GM12873 (cell line): ENCODE results near the gene ZHX3.

Experiments used
- CTCF ChIP-seq: IDR thresholded peaks from 2 replicates; pipeline ENCODE4 v1.5.1; 2012; ENCODE audit warnings: low read depth, mild to moderate bottlenecking, moderate library complexity, low read length, control low read depth; ENCODE audit not compliant: insufficient read depth; ENCODE audit errors: missing control alignments

Gene ZHX3

DNA sequence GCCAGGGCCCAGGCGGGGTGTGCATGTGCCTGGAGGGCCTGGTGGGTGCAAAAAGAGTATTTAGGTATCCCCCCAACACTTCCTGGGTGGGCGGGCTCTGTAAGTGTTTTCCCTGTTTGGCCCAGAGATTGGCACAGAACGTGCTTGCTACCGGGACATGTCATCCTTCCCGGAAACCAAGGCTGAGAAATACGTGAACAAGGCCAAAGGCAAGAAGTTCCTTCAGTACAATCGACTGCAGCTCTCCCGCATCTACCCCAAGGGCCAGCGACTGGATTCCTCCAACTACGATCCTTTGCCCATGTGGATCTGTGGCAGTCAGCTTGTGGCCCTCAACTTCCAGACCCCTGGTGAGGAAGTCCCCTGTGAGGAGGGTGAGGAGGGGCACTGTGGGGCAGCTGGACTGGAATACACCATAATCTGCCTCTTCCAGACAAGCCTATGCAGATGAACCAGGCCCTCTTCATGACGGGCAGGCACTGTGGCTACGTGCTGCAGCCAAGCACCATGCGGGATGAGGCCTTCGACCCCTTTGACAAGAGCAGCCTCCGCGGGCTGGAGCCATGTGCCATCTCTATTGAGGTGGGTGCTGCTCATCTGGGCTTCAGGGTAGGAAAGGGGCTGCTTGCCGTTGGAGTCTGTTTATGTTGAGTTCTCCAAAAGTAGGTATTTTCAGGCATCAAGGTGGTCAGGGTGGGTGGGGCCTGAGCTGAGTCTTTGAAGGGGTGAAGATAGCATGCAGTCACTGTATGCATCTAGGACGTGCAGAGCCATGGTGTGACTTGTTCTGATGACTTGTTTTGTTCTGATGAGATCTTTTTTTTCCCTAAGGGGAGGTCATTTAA, 145.0 kb downstream of the ZHX3 start:
- TF ChIP-seq CTCF = no peak

DNA sequence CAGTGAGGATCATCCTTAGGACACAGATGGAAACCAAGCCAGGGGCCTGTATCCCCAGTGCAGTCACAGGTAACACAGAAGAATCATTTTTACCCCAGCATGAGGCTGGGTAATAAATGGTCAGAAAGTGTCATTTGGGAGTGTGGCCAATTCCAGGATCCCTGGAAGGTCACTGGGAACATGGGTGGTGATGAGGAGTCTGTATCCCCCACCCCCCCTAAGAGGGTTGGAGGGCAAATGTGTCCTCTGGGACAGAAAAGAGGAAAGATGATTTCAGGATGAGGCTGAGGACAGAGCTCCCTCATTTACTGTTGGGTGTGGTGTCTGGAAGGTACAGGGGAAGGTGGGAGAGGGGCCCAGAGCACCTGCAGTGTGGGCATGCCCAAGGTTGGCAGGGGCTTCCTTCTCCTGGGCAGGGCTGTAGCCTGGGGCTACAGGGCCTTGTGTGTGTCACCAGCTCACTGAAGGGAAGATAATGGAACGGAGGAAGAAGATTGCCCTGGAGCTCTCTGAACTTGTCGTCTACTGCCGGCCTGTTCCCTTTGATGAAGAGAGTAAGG, 145.7 kb downstream of the ZHX3 start:
- TF ChIP-seq CTCF = no peak

DNA sequence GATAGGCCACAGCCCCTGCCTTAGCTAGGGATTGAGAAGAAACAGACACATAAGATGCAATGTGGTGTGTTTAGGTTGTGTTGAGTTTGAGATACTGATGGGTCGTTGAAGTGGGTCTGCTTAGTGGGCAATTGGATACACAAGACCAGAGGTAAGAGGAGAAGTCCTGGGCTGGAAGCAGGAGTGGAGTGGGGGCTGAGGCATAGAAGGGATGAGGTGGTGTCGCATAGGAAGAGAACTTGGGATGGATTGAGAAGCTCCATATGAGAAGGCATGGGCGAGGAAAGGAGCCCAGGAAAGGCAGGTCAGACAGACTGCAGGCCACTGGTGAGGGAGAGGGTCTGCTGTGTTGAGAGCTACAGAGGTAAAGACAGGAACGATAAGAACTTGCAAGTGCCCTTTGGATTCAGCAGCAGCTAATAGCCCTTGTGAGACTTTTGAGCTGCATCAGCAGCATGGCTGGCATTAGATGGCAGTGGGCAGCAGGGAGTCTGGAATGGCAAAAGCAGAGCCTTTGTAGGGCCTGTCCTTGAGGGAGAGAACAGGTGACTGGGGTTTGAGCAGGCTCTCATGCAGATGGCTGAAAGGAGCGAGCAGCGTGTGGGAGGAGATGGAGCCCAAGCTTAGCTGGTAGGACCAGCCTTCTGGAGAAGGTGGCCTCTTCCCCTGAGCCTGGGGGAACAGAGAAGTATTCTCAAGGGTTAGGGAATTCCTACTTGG, 147.0 kb downstream of the ZHX3 start:
- no peak for TF ChIP-seq CTCF

DNA sequence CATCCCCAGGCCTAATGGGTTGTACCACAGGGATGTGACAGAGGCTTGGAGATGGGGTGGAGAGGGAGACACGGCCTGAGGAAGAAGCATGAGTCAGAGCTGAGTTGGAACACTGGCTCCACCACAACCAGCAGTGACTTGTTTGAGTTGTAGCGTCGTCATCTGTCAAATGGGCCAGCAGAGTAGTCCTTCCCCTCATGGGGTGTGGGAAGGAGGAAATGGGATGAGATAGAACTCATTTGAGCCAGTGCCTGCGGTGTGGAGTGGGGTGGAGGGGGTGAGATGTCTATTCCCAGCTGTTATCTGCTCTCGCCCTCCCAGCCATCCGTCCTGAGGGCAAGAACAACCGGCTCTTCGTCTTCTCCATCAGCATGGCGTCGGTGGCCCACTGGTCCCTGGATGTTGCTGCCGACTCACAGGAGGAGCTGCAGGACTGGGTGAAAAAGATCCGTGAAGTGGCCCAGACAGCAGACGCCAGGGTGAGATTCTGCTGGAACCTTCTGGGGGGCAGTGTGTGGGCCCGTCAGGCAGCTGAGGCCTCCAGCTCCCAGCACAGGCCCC, 147.7 kb downstream of the ZHX3 start:
- TF ChIP-seq CTCF = no peak

DNA sequence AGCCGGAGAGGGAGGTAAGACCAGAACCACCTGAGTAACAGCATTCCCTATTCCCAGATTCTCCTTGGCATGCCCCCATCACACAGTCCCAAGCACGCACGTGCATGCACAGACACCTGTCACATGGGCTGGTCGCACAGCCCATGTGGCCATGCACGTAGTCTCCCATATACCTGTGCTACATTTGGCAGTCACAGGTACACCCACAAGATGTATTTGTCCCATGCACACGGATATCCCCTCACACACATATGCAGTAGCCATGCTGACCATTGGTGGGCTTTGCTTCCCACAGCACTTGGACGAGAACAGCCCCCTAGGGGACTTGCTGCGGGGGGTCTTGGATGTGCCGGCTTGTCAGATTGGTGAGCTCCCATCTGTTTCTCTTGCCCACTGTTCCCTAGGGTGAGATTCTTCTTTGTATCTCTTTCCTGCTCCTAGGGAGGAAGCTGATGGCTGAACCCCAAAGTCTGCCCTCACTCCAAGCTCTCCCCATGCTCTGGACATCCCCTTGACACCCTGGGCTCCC, 148.3 kb downstream of the ZHX3 start:
- no peak for TF ChIP-seq CTCF

GRCh38 chr20:41168281-41169161, 149.0 kb downstream of the ZHX3 start:
- no peak for TF ChIP-seq CTCF
